ENCODE results near the gene ID1.

DNA sequence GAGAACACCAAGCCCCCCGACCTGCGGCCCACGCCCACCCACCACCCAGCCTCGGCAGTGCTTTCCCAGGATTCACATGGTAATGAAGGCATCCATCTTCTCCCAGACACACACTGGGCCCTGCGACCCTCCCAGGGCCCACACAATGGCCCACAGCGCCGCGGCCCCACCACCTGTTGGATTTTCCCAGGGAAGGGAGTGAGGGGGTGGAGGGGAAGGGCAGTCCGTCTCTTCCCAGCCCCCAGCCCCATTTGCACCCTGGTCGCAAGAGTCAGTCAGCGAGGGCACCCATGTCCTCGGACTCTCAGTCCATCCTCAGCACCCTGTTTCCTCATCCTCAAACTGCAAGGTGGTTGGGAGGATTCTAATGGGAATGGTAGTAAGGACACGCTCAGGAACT is 23.7 kb upstream of the ID1 start:
- TF ChIP-seq, protein P1, sequence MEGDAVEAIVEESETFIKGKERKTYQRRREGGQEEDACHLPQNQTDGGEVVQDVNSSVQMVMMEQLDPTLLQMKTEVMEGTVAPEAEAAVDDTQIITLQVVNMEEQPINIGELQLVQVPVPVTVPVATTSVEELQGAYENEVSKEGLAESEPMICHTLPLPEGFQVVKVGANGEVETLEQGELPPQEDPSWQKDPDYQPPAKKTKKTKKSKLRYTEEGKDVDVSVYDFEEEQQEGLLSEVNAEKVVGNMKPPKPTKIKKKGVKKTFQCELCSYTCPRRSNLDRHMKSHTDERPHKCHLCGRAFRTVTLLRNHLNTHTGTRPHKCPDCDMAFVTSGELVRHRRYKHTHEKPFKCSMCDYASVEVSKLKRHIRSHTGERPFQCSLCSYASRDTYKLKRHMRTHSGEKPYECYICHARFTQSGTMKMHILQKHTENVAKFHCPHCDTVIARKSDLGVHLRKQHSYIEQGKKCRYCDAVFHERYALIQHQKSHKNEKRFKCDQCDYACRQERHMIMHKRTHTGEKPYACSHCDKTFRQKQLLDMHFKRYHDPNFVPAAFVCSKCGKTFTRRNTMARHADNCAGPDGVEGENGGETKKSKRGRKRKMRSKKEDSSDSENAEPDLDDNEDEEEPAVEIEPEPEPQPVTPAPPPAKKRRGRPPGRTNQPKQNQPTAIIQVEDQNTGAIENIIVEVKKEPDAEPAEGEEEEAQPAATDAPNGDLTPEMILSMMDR (IDR thresholded peaks at IDR 0.05), result no peak
- TF ChIP-seq POLR2A (IDR thresholded peaks at IDR 0.05) (no peak), POLR2AphosphoS5 (IDR thresholded peaks at IDR 0.05) (no peak), EP300 (IDR thresholded peaks at IDR 0.05) (no peak)

Measured in stomach (tissue), 4 donors.